ENCODE data around the gene USP11.

Gene USP11

DNA sequence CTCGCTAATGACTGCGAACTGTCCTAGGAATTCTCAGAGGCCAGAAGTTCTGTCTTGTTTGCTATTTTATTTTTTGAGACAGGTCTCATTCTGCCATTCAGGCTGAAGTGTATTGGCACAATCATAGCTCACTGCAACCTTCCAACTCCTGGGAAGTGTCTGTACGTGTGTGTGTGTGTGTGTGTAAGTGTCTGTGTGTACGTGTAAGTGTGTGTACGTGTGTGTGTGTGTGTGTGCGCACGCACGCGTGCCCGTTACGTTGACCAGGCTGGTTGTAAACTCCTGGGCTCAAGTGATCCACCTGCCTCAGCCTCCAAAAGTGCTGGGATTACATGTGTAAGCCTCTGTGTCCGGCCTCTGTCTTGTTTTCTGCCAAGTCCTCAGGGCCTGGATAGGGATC lies 24.7 kb upstream of the USP11 start:
- Histone ChIP-seq H3K4me3 (ENCODE audit: severe bottlenecking) (no peak overlapping the region), H3K9me3 (ENCODE audit: severe bottlenecking) (no peaks in the 10 kb centered on the region), H3K27ac (ENCODE audit: poor library complexity, severe bottlenecking) (no peak overlapping the region), H3K4me1 (ENCODE audit: insufficient read depth, poor library complexity, severe bottlenecking) (no peaks in the 10 kb centered on the region), H3K36me3 (ENCODE audit: low read depth) (peaks cover 75% of the 10 kb centered on the region), H3K27me3 (ENCODE audit: insufficient read depth, poor library complexity, severe bottlenecking) (no peaks in the 10 kb centered on the region)
- TF ChIP-seq, protein P1, sequence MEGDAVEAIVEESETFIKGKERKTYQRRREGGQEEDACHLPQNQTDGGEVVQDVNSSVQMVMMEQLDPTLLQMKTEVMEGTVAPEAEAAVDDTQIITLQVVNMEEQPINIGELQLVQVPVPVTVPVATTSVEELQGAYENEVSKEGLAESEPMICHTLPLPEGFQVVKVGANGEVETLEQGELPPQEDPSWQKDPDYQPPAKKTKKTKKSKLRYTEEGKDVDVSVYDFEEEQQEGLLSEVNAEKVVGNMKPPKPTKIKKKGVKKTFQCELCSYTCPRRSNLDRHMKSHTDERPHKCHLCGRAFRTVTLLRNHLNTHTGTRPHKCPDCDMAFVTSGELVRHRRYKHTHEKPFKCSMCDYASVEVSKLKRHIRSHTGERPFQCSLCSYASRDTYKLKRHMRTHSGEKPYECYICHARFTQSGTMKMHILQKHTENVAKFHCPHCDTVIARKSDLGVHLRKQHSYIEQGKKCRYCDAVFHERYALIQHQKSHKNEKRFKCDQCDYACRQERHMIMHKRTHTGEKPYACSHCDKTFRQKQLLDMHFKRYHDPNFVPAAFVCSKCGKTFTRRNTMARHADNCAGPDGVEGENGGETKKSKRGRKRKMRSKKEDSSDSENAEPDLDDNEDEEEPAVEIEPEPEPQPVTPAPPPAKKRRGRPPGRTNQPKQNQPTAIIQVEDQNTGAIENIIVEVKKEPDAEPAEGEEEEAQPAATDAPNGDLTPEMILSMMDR (IDR thresholded peaks at IDR 0.05; ENCODE audit: poor library complexity, severe bottlenecking): no peak
- no peak for ATAC-seq (ENCODE audit: low read depth)
- DNase-seq (ENCODE audit: low spot score): no peak

GRCh38 chrX:47209508-47210238 lies 23.1 kb upstream of the USP11 start:
- Histone ChIP-seq H3K27me3 (ENCODE audit: insufficient read depth, poor library complexity, severe bottlenecking) (no peaks in the 10 kb centered on the region), H3K9me3 (ENCODE audit: severe bottlenecking) (no peaks in the 10 kb centered on the region), H3K4me1 (ENCODE audit: insufficient read depth, poor library complexity, severe bottlenecking) (no peaks in the 10 kb centered on the region), H3K27ac (ENCODE audit: poor library complexity, severe bottlenecking) (no peak overlapping the region), H3K36me3 (ENCODE audit: low read depth) (peaks cover 74% of the 10 kb centered on the region), H3K4me3 (ENCODE audit: severe bottlenecking) (no peak overlapping the region)
- TF ChIP-seq, protein P1 (IDR thresholded peaks at IDR 0.05; ENCODE audit: poor library complexity, severe bottlenecking): no peak
- no peak for ATAC-seq (ENCODE audit: low read depth)
- DNase-seq (ENCODE audit: low spot score): no peak

DNA sequence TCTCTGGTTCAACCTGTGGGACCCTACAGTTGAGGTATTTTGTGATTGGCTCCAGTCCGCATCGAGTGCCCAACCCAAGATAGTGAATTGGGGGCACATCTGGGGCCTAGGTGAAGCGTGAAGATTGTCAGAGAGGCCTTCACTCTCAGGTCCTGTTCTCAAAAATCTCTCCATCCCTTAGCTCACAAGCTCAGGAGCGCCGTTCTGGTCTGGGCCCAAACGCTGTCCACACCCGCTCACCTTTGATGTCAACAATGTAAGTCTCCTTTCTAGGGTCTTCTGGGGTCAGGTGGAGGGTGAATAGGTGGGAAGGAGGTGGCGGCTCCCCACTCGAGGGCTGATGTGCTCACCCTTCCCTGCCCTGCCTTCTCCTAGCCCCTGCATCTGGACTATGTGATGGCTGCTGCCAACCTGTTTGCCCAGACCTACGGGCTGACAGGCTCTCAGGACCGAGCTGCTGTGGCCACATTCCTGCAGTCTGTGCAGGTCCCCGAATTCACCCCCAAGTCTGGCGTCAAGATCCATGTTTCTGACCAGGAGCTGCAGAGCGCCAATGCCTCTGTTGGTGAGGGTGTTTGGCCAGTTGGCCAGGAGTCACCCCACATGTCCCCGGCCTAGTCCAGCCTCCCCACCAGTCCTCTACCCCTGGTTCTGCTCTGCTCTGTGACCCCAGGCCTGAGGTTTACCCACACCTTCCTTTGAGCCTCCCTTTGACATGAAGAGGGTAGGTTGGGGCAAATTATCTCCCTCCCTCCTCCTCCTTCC lies 22.0 kb upstream of the USP11 start:
- Histone ChIP-seq H3K4me1 (ENCODE audit: insufficient read depth, poor library complexity, severe bottlenecking) (no peaks in the 10 kb centered on the region), H3K27me3 (ENCODE audit: insufficient read depth, poor library complexity, severe bottlenecking) (no peaks in the 10 kb centered on the region), H3K36me3 (ENCODE audit: low read depth) (peaks cover 66% of the 10 kb centered on the region), H3K27ac (ENCODE audit: poor library complexity, severe bottlenecking) (no peak overlapping the region), H3K4me3 (ENCODE audit: severe bottlenecking) (no peak overlapping the region), H3K9me3 (ENCODE audit: severe bottlenecking) (no peaks in the 10 kb centered on the region)
- DNase-seq (ENCODE audit: low spot score): no peak
- TF ChIP-seq, protein P1 (IDR thresholded peaks at IDR 0.05; ENCODE audit: poor library complexity, severe bottlenecking): no peak
- ATAC-seq (ENCODE audit: low read depth): no peak

DNA sequence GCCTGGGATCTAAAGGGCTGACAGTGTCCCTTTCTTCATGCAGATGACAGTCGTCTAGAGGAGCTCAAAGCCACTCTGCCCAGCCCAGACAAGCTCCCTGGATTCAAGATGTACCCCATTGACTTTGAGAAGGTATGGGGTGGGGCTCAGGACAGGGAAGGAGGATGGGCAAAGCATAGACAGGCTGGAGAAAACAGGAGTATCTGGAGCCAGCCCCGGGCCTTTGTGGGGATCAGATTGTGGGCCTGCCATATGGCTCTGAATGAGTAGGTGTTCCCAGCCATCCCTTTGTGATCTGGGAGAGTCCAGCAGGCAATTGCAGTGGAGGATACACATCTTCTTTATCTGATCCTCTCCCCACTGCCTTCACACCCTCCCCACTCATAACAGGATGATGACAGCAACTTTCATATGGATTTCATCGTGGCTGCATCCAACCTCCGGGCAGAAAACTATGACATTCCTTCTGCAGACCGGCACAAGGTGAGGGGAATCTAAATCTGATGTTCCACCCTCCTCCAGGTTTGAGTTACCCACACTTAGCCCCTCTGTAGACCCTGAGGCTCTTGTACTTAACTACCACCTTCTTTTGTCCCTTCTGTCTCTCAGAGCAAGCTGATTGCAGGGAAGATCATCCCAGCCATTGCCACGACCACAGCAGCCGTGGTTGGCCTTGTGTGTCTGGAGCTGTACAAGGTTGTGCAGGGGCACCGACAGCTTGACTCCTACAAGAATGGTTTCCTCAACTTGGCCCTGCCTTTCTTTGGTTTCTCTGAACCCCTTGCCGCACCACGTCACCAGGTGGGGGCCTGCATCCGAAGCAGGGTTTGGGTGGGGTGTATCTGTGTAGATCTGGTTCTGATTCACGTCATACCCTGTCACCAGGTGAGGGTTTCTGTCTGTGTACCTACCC lies 20.2 kb upstream of the USP11 start:
- Histone ChIP-seq H3K27me3 (ENCODE audit: insufficient read depth, poor library complexity, severe bottlenecking) (no peaks in the 10 kb centered on the region), H3K4me1 (ENCODE audit: insufficient read depth, poor library complexity, severe bottlenecking) (peaks cover 11% of the 10 kb centered on the region), H3K27ac (ENCODE audit: poor library complexity, severe bottlenecking) (no peak overlapping the region), H3K4me3 (ENCODE audit: severe bottlenecking) (no peak overlapping the region), H3K9me3 (ENCODE audit: severe bottlenecking) (no peaks in the 10 kb centered on the region), H3K36me3 (ENCODE audit: low read depth) (peaks cover 53% of the 10 kb centered on the region)
- ATAC-seq (ENCODE audit: low read depth) (no peak), DNase-seq (ENCODE audit: low spot score) (no peak)
- TF ChIP-seq, protein P1 (IDR thresholded peaks at IDR 0.05; ENCODE audit: poor library complexity, severe bottlenecking): no peak
